GM19463 (cell line): ENCODE data around the gene SDK2.

Experiments
- ATAC-seq: cut with Tn5 transposase; IDR thresholded peaks from one replicate; pipeline ENCODE4 v1.9.1; 2021; ENCODE audit warnings: mild to moderate bottlenecking, moderate library complexity; ENCODE audit not compliant: unreplicated experiment

Gene SDK2

GRCh38 chr17:73637866-73638265 lies 6.4 kb downstream of the SDK2 start:
- ATAC-seq, result no peak

- ATAC-seq, result no peak
These were observed 9.0 kb downstream of the SDK2 start for GRCh38 chr17:73635101-73635817.

GRCh38 chr17:73634629-73635028 lies 9.6 kb downstream of the SDK2 start:
- no peak for ATAC-seq

- ATAC-seq, result no peak
These were observed 10.5 kb downstream of the SDK2 start for GRCh38 chr17:73633736-73634135.

GRCh38 chr17:73632513-73632912 lies 11.7 kb downstream of the SDK2 start:
- ATAC-seq, result no peak

GRCh38 chr17:73630965-73631595 lies 13.2 kb downstream of the SDK2 start:
- ATAC-seq, result no peak

- ATAC-seq, result no peak
These were observed 13.7 kb downstream of the SDK2 start for GRCh38 chr17:73630531-73630930.

- ATAC-seq, result no peak
These were observed 15.3 kb downstream of the SDK2 start for GRCh38 chr17:73628642-73629552.

GRCh38 chr17:73625991-73626673 lies 18.1 kb downstream of the SDK2 start:
- ATAC-seq, result no peak

- no peak for ATAC-seq
These were observed 19.2 kb downstream of the SDK2 start for GRCh38 chr17:73625006-73625405.

GRCh38 chr17:73624496-73624988 lies 19.7 kb downstream of the SDK2 start:
- ATAC-seq, result no peak

- ATAC-seq, result no peak
These were observed 20.4 kb downstream of the SDK2 start for GRCh38 chr17:73623818-73624217.

GRCh38 chr17:73623247-73623646 lies 21.0 kb downstream of the SDK2 start:
- no peak for ATAC-seq

GRCh38 chr17:73622381-73622780 lies 21.9 kb downstream of the SDK2 start:
- ATAC-seq, result no peak

GRCh38 chr17:73621685-73622084 lies 22.6 kb downstream of the SDK2 start:
- ATAC-seq, result no peak

- no peak for ATAC-seq
These were observed 23.8 kb downstream of the SDK2 start for GRCh38 chr17:73620414-73620813.

GRCh38 chr17:73617501-73617900 lies 26.7 kb downstream of the SDK2 start:
- ATAC-seq, result no peak

GRCh38 chr17:73616873-73617404 lies 27.3 kb downstream of the SDK2 start:
- no peak for ATAC-seq

GRCh38 chr17:73616120-73616872 lies 27.9 kb downstream of the SDK2 start:
- no peak for ATAC-seq

GRCh38 chr17:73614256-73614655 lies 30.0 kb downstream of the SDK2 start:
- ATAC-seq, result no peak
